GM23248 (cell line): ENCODE results near the gene DNAI7.

Source experiments
- EZH2 ChIP-seq: fragments of 200-600 bp; sonication (generic); IDR thresholded peaks from 2 replicates; pipeline ENCODE4 v1.6.1; 2018; ENCODE audit warnings: antibody characterized with exemption, mild to moderate bottlenecking; ENCODE audit not compliant: insufficient read depth, poor library complexity, severe bottlenecking
- EZH2phosphoT487 ChIP-seq: fragments of 200-600 bp; sonication (generic); IDR thresholded peaks from 2 replicates; pipeline ENCODE4 v1.6.1; 2018; ENCODE audit warnings: antibody characterized with exemption, moderate library complexity, mild to moderate bottlenecking, low read depth; ENCODE audit not compliant: insufficient read depth

DNA sequence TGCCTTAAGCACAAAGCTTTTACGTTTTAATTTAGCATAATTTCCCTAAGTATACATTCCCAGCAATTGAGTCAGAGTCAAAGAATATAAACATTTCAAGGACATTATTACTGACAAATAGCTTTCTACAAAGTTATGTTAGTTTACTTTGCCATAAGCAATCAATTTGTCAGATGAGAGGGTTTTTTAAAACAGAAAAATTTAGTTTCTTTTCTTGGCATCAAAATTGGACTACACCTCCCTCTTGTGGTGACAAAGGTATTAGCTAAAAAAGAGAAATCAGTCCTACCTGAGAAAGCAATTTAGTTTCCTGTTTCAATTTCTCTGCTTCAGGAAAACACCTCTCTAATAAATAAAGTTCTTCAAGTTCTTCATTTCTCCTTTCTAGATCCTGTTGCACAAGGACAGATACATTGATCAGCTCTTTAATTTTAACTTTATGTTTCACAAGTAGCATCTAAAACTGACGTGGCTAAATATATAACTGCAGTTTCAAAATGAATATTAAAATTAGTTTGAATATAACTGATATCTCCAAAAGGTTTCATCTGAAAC, 39.9 kb downstream of the DNAI7 start:
- TF ChIP-seq EZH2 (no peak), EZH2phosphoT487 (no peak)
